ENCODE measurements around the gene VPS4A. TPM values are rescaled to one million over a fixed set of nuclear protein-coding genes. Genes with fewer than 3 reads are reported as not detected.

VPS4A gene
- polyA plus RNA-seq, 1 donor from 2014 or later = 46.3 TPM

DNA sequence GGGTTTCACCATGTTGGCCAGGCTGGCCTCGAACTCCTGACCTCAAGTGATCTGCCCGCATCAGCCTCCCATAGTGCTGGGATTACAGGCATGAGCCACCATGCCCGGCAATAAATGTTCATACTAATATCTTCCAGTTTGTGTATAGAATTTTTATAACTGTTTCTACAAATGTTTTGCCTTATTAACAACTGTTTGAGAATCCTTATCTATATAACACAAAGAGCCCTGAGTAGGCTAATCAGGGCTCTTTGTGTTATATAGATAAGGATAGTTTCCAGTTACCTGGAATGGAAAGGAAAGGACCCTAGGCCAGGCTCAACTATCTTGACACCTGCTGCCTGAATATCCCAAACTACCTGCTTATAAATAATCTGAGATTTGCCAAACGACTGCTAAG lies 57.7 kb downstream of the VPS4A start:
- Histone ChIP-seq H3K9ac (ENCODE audit: low read length) (no peak overlapping the region), H3K36me3 (ENCODE audit: insufficient read depth, low read length) (peaks cover 4% of the 10 kb centered on the region), H4K20me1 (ENCODE audit: insufficient read depth) (no peaks in the 10 kb centered on the region), H3K27me3 (ENCODE audit: insufficient read depth, low read depth, low read length) (no peaks in the 10 kb centered on the region), H3K27ac (ENCODE audit: low read length) (no peak overlapping the region), H3K4me2 (ENCODE audit: low read length) (no peak overlapping the region), H3K79me2 (replicated peaks; ENCODE audit: insufficient read depth, low read length) (no peaks in the 10 kb centered on the region), H3K9me2 (ENCODE audit: insufficient read depth, low read length) (no peaks in the 10 kb centered on the region), H2AFZ (ENCODE audit: low read depth, low read length) (no peak overlapping the region), H3K9me3 (ENCODE audit: low read length) (no peaks in the 10 kb centered on the region), H3K4me3 (ENCODE audit: low read length) (no peak overlapping the region), H3F3A (ENCODE audit: insufficient read depth, low read length, poor library complexity, severe bottlenecking) (no peaks in the 10 kb centered on the region)
- no peak for TF ChIP-seq POLR2AphosphoS5 (IDR thresholded peaks at IDR 0.05)

DNA sequence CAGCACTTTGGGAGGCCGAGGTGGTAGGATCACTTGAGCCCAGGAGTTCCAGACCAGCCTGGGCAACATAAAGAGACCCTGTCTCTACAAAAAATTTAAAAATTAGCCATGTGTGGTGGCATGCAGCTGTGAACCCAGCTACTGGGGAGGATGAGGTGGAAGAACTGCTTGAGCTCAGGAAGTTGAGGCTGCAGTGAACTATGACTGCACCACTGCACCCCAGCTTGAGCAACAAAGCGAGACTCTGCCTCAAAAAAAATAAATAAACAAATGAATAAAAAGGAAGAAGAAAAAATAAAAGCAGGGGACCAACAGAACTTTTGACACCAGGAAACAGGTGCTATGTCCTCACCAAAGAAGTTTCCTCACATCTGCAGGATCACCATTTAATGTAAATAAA lies 60.4 kb downstream of the VPS4A start:
- Histone ChIP-seq H3K79me2 (replicated peaks; ENCODE audit: insufficient read depth, low read length) (no peaks in the 10 kb centered on the region), H3K4me2 (ENCODE audit: low read length) (no peak overlapping the region), H3F3A (ENCODE audit: insufficient read depth, low read length, poor library complexity, severe bottlenecking) (no peaks in the 10 kb centered on the region), H3K27ac (ENCODE audit: low read length) (no peak overlapping the region), H3K36me3 (ENCODE audit: insufficient read depth, low read length) (no peaks in the 10 kb centered on the region), H4K20me1 (ENCODE audit: insufficient read depth) (no peaks in the 10 kb centered on the region), H3K4me3 (ENCODE audit: low read length) (no peak overlapping the region), H3K9me3 (ENCODE audit: low read length) (no peaks in the 10 kb centered on the region), H3K9me2 (ENCODE audit: insufficient read depth, low read length) (no peaks in the 10 kb centered on the region), H3K27me3 (ENCODE audit: insufficient read depth, low read depth, low read length) (no peaks in the 10 kb centered on the region), H3K9ac (ENCODE audit: low read length) (no peak overlapping the region), H2AFZ (ENCODE audit: low read depth, low read length) (no peak overlapping the region)
- TF ChIP-seq SMC3 (conservative IDR thresholded peaks at IDR 0.05; ENCODE audit: poor library complexity) (no peak), EP300 (conservative IDR thresholded peaks at IDR 0.05; ENCODE audit: poor library complexity, severe bottlenecking) (no peak), TAF1 (IDR thresholded peaks at IDR 0.05; ENCODE audit: low read depth) (no peak)

DNA sequence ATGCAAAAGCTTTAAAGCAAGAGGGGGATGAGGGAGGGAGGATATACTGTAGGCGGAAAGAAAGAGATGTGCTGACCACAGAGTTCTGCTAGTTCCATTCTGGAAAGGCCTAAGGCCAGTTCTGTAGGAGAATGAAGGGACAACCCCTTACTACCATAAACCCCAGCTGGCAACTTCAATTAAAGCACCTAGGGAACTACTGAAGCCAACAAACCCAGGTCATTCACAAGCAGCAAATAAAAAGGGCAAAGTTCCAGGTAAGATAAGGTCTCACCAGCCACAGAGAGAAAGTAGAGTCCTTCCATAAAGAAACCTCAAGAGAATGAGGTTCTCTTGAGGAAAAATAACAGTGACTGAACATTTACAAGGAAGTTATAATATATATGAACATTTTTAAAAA lies 61.9 kb downstream of the VPS4A start:
- Histone ChIP-seq H3K27ac (ENCODE audit: low read length) (no peak overlapping the region), H3K9ac (ENCODE audit: low read length) (no peak overlapping the region), H3K36me3 (ENCODE audit: insufficient read depth, low read length) (no peaks in the 10 kb centered on the region), H3K27me3 (ENCODE audit: insufficient read depth, low read depth, low read length) (no peaks in the 10 kb centered on the region), H3K9me2 (ENCODE audit: insufficient read depth, low read length) (no peaks in the 10 kb centered on the region), H3K4me2 (ENCODE audit: low read length) (no peak overlapping the region), H4K20me1 (ENCODE audit: insufficient read depth) (no peaks in the 10 kb centered on the region), H2AFZ (ENCODE audit: low read depth, low read length) (no peak overlapping the region), H3K79me2 (replicated peaks; ENCODE audit: insufficient read depth, low read length) (no peaks in the 10 kb centered on the region), H3K9me3 (ENCODE audit: low read length) (no peaks in the 10 kb centered on the region), H3K4me3 (ENCODE audit: low read length) (no peak overlapping the region), H3F3A (ENCODE audit: insufficient read depth, low read length, poor library complexity, severe bottlenecking) (no peaks in the 10 kb centered on the region)
- TF ChIP-seq EP300 (conservative IDR thresholded peaks at IDR 0.05; ENCODE audit: poor library complexity, severe bottlenecking) (no peak), MXI1 (conservative IDR thresholded peaks at IDR 0.05; ENCODE audit: poor library complexity, severe bottlenecking) (no peak), EZH2 (IDR thresholded peaks at IDR 0.05; ENCODE audit: borderline replicate concordance, insufficient read depth, low read length, poor library complexity, severe bottlenecking) (no peak), RAD21 (conservative IDR thresholded peaks at IDR 0.05) (no peak), TAF1 (IDR thresholded peaks at IDR 0.05; ENCODE audit: low read depth) (no peak), SMC3 (conservative IDR thresholded peaks at IDR 0.05; ENCODE audit: poor library complexity) (no peak)
- TF ChIP-seq, protein P1, sequence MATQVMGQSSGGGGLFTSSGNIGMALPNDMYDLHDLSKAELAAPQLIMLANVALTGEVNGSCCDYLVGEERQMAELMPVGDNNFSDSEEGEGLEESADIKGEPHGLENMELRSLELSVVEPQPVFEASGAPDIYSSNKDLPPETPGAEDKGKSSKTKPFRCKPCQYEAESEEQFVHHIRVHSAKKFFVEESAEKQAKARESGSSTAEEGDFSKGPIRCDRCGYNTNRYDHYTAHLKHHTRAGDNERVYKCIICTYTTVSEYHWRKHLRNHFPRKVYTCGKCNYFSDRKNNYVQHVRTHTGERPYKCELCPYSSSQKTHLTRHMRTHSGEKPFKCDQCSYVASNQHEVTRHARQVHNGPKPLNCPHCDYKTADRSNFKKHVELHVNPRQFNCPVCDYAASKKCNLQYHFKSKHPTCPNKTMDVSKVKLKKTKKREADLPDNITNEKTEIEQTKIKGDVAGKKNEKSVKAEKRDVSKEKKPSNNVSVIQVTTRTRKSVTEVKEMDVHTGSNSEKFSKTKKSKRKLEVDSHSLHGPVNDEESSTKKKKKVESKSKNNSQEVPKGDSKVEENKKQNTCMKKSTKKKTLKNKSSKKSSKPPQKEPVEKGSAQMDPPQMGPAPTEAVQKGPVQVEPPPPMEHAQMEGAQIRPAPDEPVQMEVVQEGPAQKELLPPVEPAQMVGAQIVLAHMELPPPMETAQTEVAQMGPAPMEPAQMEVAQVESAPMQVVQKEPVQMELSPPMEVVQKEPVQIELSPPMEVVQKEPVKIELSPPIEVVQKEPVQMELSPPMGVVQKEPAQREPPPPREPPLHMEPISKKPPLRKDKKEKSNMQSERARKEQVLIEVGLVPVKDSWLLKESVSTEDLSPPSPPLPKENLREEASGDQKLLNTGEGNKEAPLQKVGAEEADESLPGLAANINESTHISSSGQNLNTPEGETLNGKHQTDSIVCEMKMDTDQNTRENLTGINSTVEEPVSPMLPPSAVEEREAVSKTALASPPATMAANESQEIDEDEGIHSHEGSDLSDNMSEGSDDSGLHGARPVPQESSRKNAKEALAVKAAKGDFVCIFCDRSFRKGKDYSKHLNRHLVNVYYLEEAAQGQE (IDR thresholded peaks at IDR 0.05; ENCODE audit: borderline replicate concordance) = no peak
- TF ChIP-seq, protein P2, sequence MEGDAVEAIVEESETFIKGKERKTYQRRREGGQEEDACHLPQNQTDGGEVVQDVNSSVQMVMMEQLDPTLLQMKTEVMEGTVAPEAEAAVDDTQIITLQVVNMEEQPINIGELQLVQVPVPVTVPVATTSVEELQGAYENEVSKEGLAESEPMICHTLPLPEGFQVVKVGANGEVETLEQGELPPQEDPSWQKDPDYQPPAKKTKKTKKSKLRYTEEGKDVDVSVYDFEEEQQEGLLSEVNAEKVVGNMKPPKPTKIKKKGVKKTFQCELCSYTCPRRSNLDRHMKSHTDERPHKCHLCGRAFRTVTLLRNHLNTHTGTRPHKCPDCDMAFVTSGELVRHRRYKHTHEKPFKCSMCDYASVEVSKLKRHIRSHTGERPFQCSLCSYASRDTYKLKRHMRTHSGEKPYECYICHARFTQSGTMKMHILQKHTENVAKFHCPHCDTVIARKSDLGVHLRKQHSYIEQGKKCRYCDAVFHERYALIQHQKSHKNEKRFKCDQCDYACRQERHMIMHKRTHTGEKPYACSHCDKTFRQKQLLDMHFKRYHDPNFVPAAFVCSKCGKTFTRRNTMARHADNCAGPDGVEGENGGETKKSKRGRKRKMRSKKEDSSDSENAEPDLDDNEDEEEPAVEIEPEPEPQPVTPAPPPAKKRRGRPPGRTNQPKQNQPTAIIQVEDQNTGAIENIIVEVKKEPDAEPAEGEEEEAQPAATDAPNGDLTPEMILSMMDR (IDR thresholded peaks at IDR 0.05; ENCODE audit: poor library complexity, severe bottlenecking) = no peak

Other genes starting within 250 kb of the VPS4A start
- gene HAS3, start 205.7 kb upstream of the VPS4A start, polyA plus RNA-seq = 12.5 and 30.1 TPM in 2 replicates
- gene CHTF8, start 178.8 kb upstream of the VPS4A start, polyA plus RNA-seq = 109 and 133 TPM in 2 replicates
- 18.5 and 23.6 TPM in 2 replicates for gene UTP4, start 178.7 kb upstream of the VPS4A start, polyA plus RNA-seq
- 7.0 and 8.2 TPM in 2 replicates for gene SNTB2, start 124.2 kb upstream of the VPS4A start, polyA plus RNA-seq
- gene PDF, start 19.2 kb downstream of the VPS4A start, polyA plus RNA-seq = 5.1 and 6.0 TPM in 2 replicates
- 27.8 and 44.4 TPM in 2 replicates for gene COG8, start 28.2 kb downstream of the VPS4A start, polyA plus RNA-seq
- gene NIP7, start 28.4 kb downstream of the VPS4A start, polyA plus RNA-seq = 12.2 and 15.8 TPM in 2 replicates
- gene TMED6, start 40.4 kb downstream of the VPS4A start, polyA plus RNA-seq = not detected in 2 replicates
- 26.7 and 27.7 TPM in 2 replicates for gene TERF2, start 74.7 kb downstream of the VPS4A start, polyA plus RNA-seq
- gene CYB5B, start 113.3 kb downstream of the VPS4A start, polyA plus RNA-seq = 70.4 and 93.5 TPM in 2 replicates